Sigmoid colon (tissue), 7 donors: ENCODE results near the gene COTL1. TPM values are rescaled to one million over a fixed set of nuclear protein-coding genes. Genes with fewer than 3 reads are reported as not detected.

ENCODE experiments used
- DNase-seq: peaks from one replicate; pipeline ENCODE4 v3.0.0-alpha.2; 2019
- H3K27ac ChIP-seq, 4 donors: fragments of 200-600 bp; sonication (generic); one replicate each; pipeline ENCODE4 v1.5.1; 2016 to 2019; ENCODE audit warnings: mild to moderate bottlenecking in 1 of 4
- H3K27me3 ChIP-seq, 3 donors: fragments of 200-600 bp; sonication (generic); one replicate each; pipeline ENCODE4 v1.5.1; 2019; ENCODE audit warnings: mild to moderate bottlenecking in 1 of 3
- H3K36me3 ChIP-seq, 4 donors: fragments of 200-600 bp; sonication (generic); one replicate each; pipeline ENCODE4 v1.5.1; 2016 to 2019
- H3K4me1 ChIP-seq, 4 donors: fragments of 200-600 bp; sonication (generic); one replicate each; pipeline ENCODE4 v1.5.1; 2017 to 2019
- H3K4me3 ChIP-seq, 4 donors: fragments of 200-600 bp; sonication (generic); one replicate each; pipeline ENCODE4 v1.5.1; 2017 to 2019; ENCODE audit warnings: mild to moderate bottlenecking in 2 of 4, moderate library complexity in 1 of 4
- H3K9me3 ChIP-seq, 4 donors: fragments of 200-600 bp in 3 of 4; sonication (generic) in 3 of 4; one replicate each; pipeline versions ENCODE4 v1.5.1 to v1.6.1; 2013 to 2019
- CTCF ChIP-seq, 4 experiments: fragments of 450-650 bp in 3 of 4; fragments of 200-600 bp in 1 of 4; IDR thresholded peaks; one replicate each; pipeline ENCODE4 v1.5.1; 2016 to 2019; ENCODE audit warnings: antibody characterized with exemption in 4 of 4, mild to moderate bottlenecking in 3 of 4, moderate library complexity in 2 of 4
- EP300 ChIP-seq, 4 donors: sonication (generic); formaldehyde crosslinking; IDR thresholded peaks; one replicate each; pipeline ENCODE4 v1.6.1; 2017; ENCODE audit warnings: antibody characterized with exemption in 4 of 4
- POLR2A ChIP-seq, 2 donors: fragments of 450-650 bp; IDR thresholded peaks; one replicate each; pipeline ENCODE4 v1.6.1; 2016; ENCODE audit warnings: antibody characterized with exemption in 2 of 2, mild to moderate bottlenecking in 2 of 2, moderate library complexity in 2 of 2
- POLR2AphosphoS5 ChIP-seq, 4 donors: sonication (generic); formaldehyde crosslinking; IDR thresholded peaks; one replicate each; pipeline ENCODE4 v1.6.1; 2017; ENCODE audit warnings: antibody characterized with exemption in 4 of 4
- WGBS, 2 donors: extraction: QIAGEN DNeasy Blood & Tissue Kit; methylation state at CpG; one replicate each; pipeline ENCODE4 v1.1.7; 2013; 5-methylcytosine and 5-hydroxymethylcytosine counted together
- intact Hi-C: fragments of 100-400 bp; cut with DNase I; formaldehyde crosslinking; loops from one replicate; pipeline ENCODE4 v1.15.1; 2023
- polyA plus RNA-seq, 3 donors: library from polyadenylated mRNA; stranded (reverse); fragments of 200-250 nt; gene quantifications; one replicate each; pipeline ENCODE4 v1.2.3, GENCODE V29; 2013
- total RNA-seq, 4 donors: library from RNA; depleted of rRNA; stranded (reverse); fragments of >200 nt; gene quantifications; one replicate each; pipeline ENCODE4 v1.1.0, GENCODE V29; 2016
- donor health status: healthy with polysubstance abuse.
- donor health status: Bipolar disorder and iron deficiency.
- donor health status: healthy.

Gene COTL1
- total and polyA plus RNA-seq, 7 donors, result 34.6 to 160 (median 48.6) TPM

- no peaks in the 10 kb centered on the region for H3K9me3 ChIP-seq
- DNase-seq, result no peak
- no peaks in the 10 kb centered on the region for H3K27me3 ChIP-seq
- no peaks in the 10 kb centered on the region for H3K36me3 ChIP-seq
- intact Hi-C loops, result no loop called here
- no peak overlapping the region for H3K4me3 ChIP-seq
- H3K4me1 ChIP-seq, result no peaks in the 10 kb centered on the region
- 69 to 85% methylated on average over 4 of the region's 4 CpGs for WGBS, 2 donors
- H3K27ac ChIP-seq, result no peak overlapping the region
- TF ChIP-seq POLR2AphosphoS5 (IDR thresholded peaks at IDR 0.05) (no peak), POLR2A (IDR thresholded peaks at IDR 0.05) (no peak), CTCF (IDR thresholded peaks at IDR 0.05) (no peak), EP300 (IDR thresholded peaks at IDR 0.05) (no peak)
These were observed 13.2 kb upstream of the COTL1 start for GRCh38 chr16:84631153-84631466.

GRCh38 chr16:84630446-84631152 is 12.7 kb upstream of the COTL1 start:
- Histone ChIP-seq H3K27me3 (no peaks in the 10 kb centered on the region), H3K4me1 (no peaks in the 10 kb centered on the region), H3K27ac (no peak overlapping the region), H3K4me3 (no peak overlapping the region), H3K36me3 (no peaks in the 10 kb centered on the region), H3K9me3 (no peaks in the 10 kb centered on the region)
- DNase-seq, result no peak
- WGBS, 2 donors, result 85% methylated on average over 16 of the region's 16 CpGs
- TF ChIP-seq EP300 (IDR thresholded peaks at IDR 0.05), result no peak
- no peak for TF ChIP-seq CTCF (IDR thresholded peaks at IDR 0.05)
- no peak for TF ChIP-seq POLR2A (IDR thresholded peaks at IDR 0.05)
- no peak for TF ChIP-seq POLR2AphosphoS5 (IDR thresholded peaks at IDR 0.05)
- intact Hi-C loops, result no loop called here

GRCh38 chr16:84630009-84630408 is 12.1 kb upstream of the COTL1 start:
- Histone ChIP-seq H3K9me3 (no peaks in the 10 kb centered on the region), H3K36me3 (no peaks in the 10 kb centered on the region), H3K4me1 (no peaks in the 10 kb centered on the region), H3K4me3 (no peak overlapping the region), H3K27ac (no peak overlapping the region), H3K27me3 (no peaks in the 10 kb centered on the region)
- TF ChIP-seq POLR2AphosphoS5 (IDR thresholded peaks at IDR 0.05) (no peak), POLR2A (IDR thresholded peaks at IDR 0.05) (no peak)
- no peak for DNase-seq
- 90 to 95% methylated on average over 5 of the region's 5 CpGs for WGBS, 2 donors
- intact Hi-C loops, result no loop called here

- no peaks in the 10 kb centered on the region for H3K9me3 ChIP-seq
- no peak for DNase-seq
- no peak overlapping the region for H3K27ac ChIP-seq
- TF ChIP-seq POLR2A (IDR thresholded peaks at IDR 0.05), result no peak
- TF ChIP-seq CTCF (IDR thresholded peaks at IDR 0.05), result no peak
- TF ChIP-seq EP300 (IDR thresholded peaks at IDR 0.05), result no peak
- no peak for TF ChIP-seq POLR2AphosphoS5 (IDR thresholded peaks at IDR 0.05)
- intact Hi-C loops, result no loop called here
- no peaks in the 10 kb centered on the region for H3K27me3 ChIP-seq
- 83 to 84% methylated on average over 10 of the region's 10 CpGs for WGBS, 2 donors
- H3K4me1 ChIP-seq, result no peaks in the 10 kb centered on the region
- H3K4me3 ChIP-seq, result no peak overlapping the region
- no peaks in the 10 kb centered on the region for H3K36me3 ChIP-seq
These were observed 11.7 kb upstream of the COTL1 start for GRCh38 chr16:84629580-84629979.

- 70 to 72% methylated on average over 7 of the region's 7 CpGs for WGBS, 2 donors
- intact Hi-C loops, result no loop called here
- no peaks in the 10 kb centered on the region for H3K27me3 ChIP-seq
- H3K4me3 ChIP-seq, result no peak overlapping the region
- no peak for TF ChIP-seq CTCF (IDR thresholded peaks at IDR 0.05)
- TF ChIP-seq POLR2A (IDR thresholded peaks at IDR 0.05), result no peak
- TF ChIP-seq POLR2AphosphoS5 (IDR thresholded peaks at IDR 0.05), result no peak
- no peak for TF ChIP-seq EP300 (IDR thresholded peaks at IDR 0.05)
- H3K9me3 ChIP-seq, result no peaks in the 10 kb centered on the region
- H3K36me3 ChIP-seq, result no peaks in the 10 kb centered on the region
- H3K4me1 ChIP-seq, result no peaks in the 10 kb centered on the region
- H3K27ac ChIP-seq, result no peak overlapping the region
- no peak for DNase-seq
These were observed 10.4 kb upstream of the COTL1 start for GRCh38 chr16:84628226-84628731.
